Measurements from ENCODE around the gene SLC24A4. TPM values are rescaled to one million over a fixed set of nuclear protein-coding genes. Genes with fewer than 3 reads are reported as not detected.

Gene SLC24A4
- total and polyA plus RNA-seq, 2 donors (not counting 3 experiments of a cell fraction or from before 2014, with no cell fraction given): 0.07 to 0.08 TPM

DNA sequence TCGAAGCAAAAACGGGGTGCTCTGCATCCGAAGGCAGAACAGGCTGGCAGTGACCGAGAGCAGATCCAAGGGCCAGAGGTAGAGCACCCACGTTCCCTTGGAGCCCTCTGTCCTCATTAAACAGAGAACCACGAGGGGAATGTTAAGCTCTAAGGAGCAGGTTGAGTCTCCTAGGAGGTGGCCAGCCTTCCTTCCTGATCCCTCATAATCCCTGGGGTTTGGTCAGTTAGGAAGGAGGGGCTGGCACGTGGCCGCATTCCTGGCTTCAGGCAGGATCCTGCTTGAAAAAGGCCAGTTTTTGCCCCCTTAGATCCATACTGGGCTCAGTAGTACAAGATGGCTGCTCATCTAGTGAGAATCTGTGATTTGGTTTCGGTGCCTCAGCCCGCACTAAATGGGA, 57.2 kb downstream of the SLC24A4 start:
- no peak overlapping the region for H3K27ac ChIP-seq (ENCODE audit: insufficient read depth, low read depth, low read length)
- POLR2A ChIA-PET: no interaction called here
- H3K9me1 ChIP-seq (replicated peaks; ENCODE audit: control insufficient read depth, extremely low read depth, insufficient read depth, low read length): no peaks in the 10 kb centered on the region
- no peak for TF ChIP-seq FOS (IDR thresholded peaks at IDR 0.05; ENCODE audit: borderline replicate concordance, insufficient read depth, low read length)
- TF ChIP-seq EZH2 (IDR thresholded peaks at IDR 0.05; ENCODE audit: borderline replicate concordance, low read depth, low read length, severe bottlenecking): no peak
- no peak for TF ChIP-seq GATA2 (IDR thresholded peaks at IDR 0.05; ENCODE audit: insufficient read depth, insufficient read length, low read depth, low read length)
- TF ChIP-seq JUN (IDR thresholded peaks at IDR 0.05; ENCODE audit: borderline replicate concordance, insufficient read depth, insufficient read length, low read depth): no peak
- no peak for TF ChIP-seq MAX (IDR thresholded peaks at IDR 0.05; ENCODE audit: insufficient read depth, insufficient read length)
- no peak for TF ChIP-seq POLR2A (IDR thresholded peaks at IDR 0.05; ENCODE audit: low read depth, low read length)
- TF ChIP-seq POLR2AphosphoS5 (IDR thresholded peaks at IDR 0.05; ENCODE audit: insufficient read depth, low read depth, low read length): no peak
- TF ChIP-seq, protein P1, sequence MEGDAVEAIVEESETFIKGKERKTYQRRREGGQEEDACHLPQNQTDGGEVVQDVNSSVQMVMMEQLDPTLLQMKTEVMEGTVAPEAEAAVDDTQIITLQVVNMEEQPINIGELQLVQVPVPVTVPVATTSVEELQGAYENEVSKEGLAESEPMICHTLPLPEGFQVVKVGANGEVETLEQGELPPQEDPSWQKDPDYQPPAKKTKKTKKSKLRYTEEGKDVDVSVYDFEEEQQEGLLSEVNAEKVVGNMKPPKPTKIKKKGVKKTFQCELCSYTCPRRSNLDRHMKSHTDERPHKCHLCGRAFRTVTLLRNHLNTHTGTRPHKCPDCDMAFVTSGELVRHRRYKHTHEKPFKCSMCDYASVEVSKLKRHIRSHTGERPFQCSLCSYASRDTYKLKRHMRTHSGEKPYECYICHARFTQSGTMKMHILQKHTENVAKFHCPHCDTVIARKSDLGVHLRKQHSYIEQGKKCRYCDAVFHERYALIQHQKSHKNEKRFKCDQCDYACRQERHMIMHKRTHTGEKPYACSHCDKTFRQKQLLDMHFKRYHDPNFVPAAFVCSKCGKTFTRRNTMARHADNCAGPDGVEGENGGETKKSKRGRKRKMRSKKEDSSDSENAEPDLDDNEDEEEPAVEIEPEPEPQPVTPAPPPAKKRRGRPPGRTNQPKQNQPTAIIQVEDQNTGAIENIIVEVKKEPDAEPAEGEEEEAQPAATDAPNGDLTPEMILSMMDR (IDR thresholded peaks at IDR 0.05; ENCODE audit: extremely low read depth in 1 of 2, insufficient read depth in 1 of 2, low read depth in 1 of 2, low read length in 2 of 2): no peak
- no peak for TF ChIP-seq MYC (IDR thresholded peaks at IDR 0.05; ENCODE audit: low read depth, low read length)
- H3K36me3 ChIP-seq (ENCODE audit: control insufficient read depth in 2 of 2, extremely low read depth in 1 of 2, insufficient read depth in 2 of 2, low read length in 2 of 2): no peaks in the 10 kb centered on the region
- no peak overlapping the region for H2AFZ ChIP-seq (ENCODE audit: low read depth, low read length)
- no peaks in the 10 kb centered on the region for H3K9me3 ChIP-seq (replicated peaks; ENCODE audit: control insufficient read depth, insufficient read depth, low read length)
- intact Hi-C loops (cut with micrococcal nuclease) (no loop called here), dilution Hi-C loops (cut with MboI; ENCODE audit: extremely low pct_ligation_motif_present, low sequenced_read_pairs) (no loop called here)
- CTCF ChIA-PET: no interaction called here
- BruUV-seq (replicated peaks): no TSS peak
- no peak overlapping the region for H3K4me3 ChIP-seq (replicated peaks in 1 of 3; ENCODE audit: insufficient read depth in 1 of 3, low read depth in 1 of 3, low read length in 3 of 3)
- H4K20me1 ChIP-seq (replicated peaks; ENCODE audit: control insufficient read depth, extremely low read depth, insufficient read depth, low read length): no peaks in the 10 kb centered on the region
- no peak overlapping the region for H3K9ac ChIP-seq (replicated peaks; ENCODE audit: extremely low read depth, insufficient read depth, low read length)
- FAIRE-seq (no peak), DNase-seq (ENCODE audit: low read depth, low spot score) (no peak)
- no peaks in the 10 kb centered on the region for H3K27me3 ChIP-seq (ENCODE audit: control insufficient read depth in 2 of 2, insufficient read depth in 2 of 2, low read length in 2 of 2)
- no peaks in the 10 kb centered on the region for H3K4me1 ChIP-seq (ENCODE audit: control insufficient read depth, extremely low read depth, insufficient read depth, low read length)
- H3K79me2 ChIP-seq (ENCODE audit: control insufficient read depth, insufficient read depth, low read length): no peaks in the 10 kb centered on the region
- H3K4me2 ChIP-seq (ENCODE audit: insufficient read depth, low read length): no peak overlapping the region

Measured in endothelial cell of umbilical vein (primary cell).